Measurements from ENCODE around the gene MRPL49. TPM values are rescaled to one million over a fixed set of nuclear protein-coding genes. Genes with fewer than 3 reads are reported as not detected.

The MRPL49 gene
- total and polyA plus RNA-seq, 2 of the 13 experiments (the other 11 are each of a cell fraction or from before 2014, with no cell fraction given), result 39.2 to 53.3 TPM

DNA sequence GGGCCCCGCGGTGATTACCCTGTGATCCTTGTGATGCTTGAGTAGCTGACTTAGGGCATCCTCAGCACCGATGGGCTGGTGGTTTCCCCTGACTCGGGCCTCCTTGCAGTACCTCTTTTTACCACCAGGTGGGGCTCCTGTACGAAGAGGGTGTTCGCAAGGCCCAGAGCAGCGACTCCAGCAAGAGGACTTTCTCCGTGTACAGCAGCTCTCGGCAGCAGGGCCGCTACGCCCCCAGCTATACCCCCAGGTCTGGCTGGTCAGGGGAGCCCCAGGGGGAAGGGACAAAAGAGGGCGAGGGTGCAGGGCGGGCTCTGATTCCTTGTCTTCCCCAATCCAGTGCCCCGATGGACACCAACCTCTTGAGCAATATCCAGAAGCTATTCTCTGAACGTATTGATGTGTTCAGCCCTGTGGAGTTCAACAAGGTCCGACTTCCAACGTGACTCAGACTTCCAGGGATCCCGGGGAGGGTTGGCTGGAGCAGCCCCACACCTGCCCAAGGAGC, 11.7 kb upstream of the MRPL49 start (continued):
- no peak for TF ChIP-seq CBX5 (CRISPR knock-in tag; IDR thresholded peaks at IDR 0.05; ENCODE audit: borderline replicate concordance)
- peak; percentile 48; the same call in 1 of the 2 replicates for TF ChIP-seq ERF (CRISPR knock-in tag; IDR thresholded peaks at IDR 0.05)
- no peak for TF ChIP-seq RBAK (CRISPR knock-in tag; IDR thresholded peaks at IDR 0.05)
- peak; percentile 47 for TF ChIP-seq POLR2G (IDR thresholded peaks at IDR 0.05; ENCODE audit: low read depth, low read length)
- TF ChIP-seq ZSCAN20 (CRISPR knock-in tag; IDR thresholded peaks at IDR 0.05; ENCODE audit: borderline replicate concordance), result no peak
- TF ChIP-seq TEAD2 (CRISPR knock-in tag; IDR thresholded peaks at IDR 0.05), result no peak
- no peak for TF ChIP-seq POLR2AphosphoS5 (IDR thresholded peaks at IDR 0.05; ENCODE audit: low read depth, low read length)
- TF ChIP-seq ZNF501 (CRISPR knock-in tag; IDR thresholded peaks at IDR 0.05), result peak; percentile 48; the same call in 1 of the 2 replicates
- no peak for TF ChIP-seq ZNF549 (CRISPR knock-in tag; IDR thresholded peaks at IDR 0.05)
- no peak for TF ChIP-seq ZNF335 (CRISPR knock-in tag; IDR thresholded peaks at IDR 0.05)
- TF ChIP-seq BRD4 (CRISPR knock-in tag; IDR thresholded peaks at IDR 0.05), result no peak
- TF ChIP-seq HNF4G (IDR thresholded peaks at IDR 0.05; ENCODE audit: borderline replicate concordance, low read depth, low read length), result no peak
- 0 out of 2 replicates have a peak, but pooled peaks have one; percentile 31 for TF ChIP-seq HNF4G (CRISPR knock-in tag; IDR thresholded peaks at IDR 0.05; ENCODE audit: borderline replicate concordance, low read depth)
- TF ChIP-seq ZNF629 (CRISPR knock-in tag; conservative IDR thresholded peaks at IDR 0.05), result no peak
- TF ChIP-seq, protein P1, sequence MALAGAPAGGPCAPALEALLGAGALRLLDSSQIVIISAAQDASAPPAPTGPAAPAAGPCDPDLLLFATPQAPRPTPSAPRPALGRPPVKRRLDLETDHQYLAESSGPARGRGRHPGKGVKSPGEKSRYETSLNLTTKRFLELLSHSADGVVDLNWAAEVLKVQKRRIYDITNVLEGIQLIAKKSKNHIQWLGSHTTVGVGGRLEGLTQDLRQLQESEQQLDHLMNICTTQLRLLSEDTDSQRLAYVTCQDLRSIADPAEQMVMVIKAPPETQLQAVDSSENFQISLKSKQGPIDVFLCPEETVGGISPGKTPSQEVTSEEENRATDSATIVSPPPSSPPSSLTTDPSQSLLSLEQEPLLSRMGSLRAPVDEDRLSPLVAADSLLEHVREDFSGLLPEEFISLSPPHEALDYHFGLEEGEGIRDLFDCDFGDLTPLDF (CRISPR knock-in tag; IDR thresholded peaks at IDR 0.05), result no peak
- TF ChIP-seq ZNF530 (CRISPR knock-in tag; IDR thresholded peaks at IDR 0.05; ENCODE audit: low read depth), result no peak
- TF ChIP-seq ZNF138 (CRISPR knock-in tag; IDR thresholded peaks at IDR 0.05; ENCODE audit: low read depth), result no peak
- no peak for TF ChIP-seq RBM39 (IDR thresholded peaks at IDR 0.05; ENCODE audit: low read depth, low read length, poor library complexity, severe bottlenecking)
- TF ChIP-seq, protein P2, sequence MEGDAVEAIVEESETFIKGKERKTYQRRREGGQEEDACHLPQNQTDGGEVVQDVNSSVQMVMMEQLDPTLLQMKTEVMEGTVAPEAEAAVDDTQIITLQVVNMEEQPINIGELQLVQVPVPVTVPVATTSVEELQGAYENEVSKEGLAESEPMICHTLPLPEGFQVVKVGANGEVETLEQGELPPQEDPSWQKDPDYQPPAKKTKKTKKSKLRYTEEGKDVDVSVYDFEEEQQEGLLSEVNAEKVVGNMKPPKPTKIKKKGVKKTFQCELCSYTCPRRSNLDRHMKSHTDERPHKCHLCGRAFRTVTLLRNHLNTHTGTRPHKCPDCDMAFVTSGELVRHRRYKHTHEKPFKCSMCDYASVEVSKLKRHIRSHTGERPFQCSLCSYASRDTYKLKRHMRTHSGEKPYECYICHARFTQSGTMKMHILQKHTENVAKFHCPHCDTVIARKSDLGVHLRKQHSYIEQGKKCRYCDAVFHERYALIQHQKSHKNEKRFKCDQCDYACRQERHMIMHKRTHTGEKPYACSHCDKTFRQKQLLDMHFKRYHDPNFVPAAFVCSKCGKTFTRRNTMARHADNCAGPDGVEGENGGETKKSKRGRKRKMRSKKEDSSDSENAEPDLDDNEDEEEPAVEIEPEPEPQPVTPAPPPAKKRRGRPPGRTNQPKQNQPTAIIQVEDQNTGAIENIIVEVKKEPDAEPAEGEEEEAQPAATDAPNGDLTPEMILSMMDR (CRISPR knock-in tag; IDR thresholded peaks at IDR 0.05), result peak; percentile 91
- no peak for TF ChIP-seq CHD2 (IDR thresholded peaks at IDR 0.05; ENCODE audit: low read depth, low read length)
- no peak for TF ChIP-seq ZNF766 (CRISPR knock-in tag; IDR thresholded peaks at IDR 0.05; ENCODE audit: borderline replicate concordance)
- no peak for TF ChIP-seq ZNF550 (CRISPR knock-in tag; IDR thresholded peaks at IDR 0.05; ENCODE audit: borderline replicate concordance)
- peak; percentile 34; the same call in 1 of the 2 replicates for TF ChIP-seq HNF4A (CRISPR knock-in tag; IDR thresholded peaks at IDR 0.05)
- TF ChIP-seq SIX4 (CRISPR knock-in tag; IDR thresholded peaks at IDR 0.05), result no peak
- no peak for TF ChIP-seq SOX13 (IDR thresholded peaks at IDR 0.05)
- no peak for TF ChIP-seq SOX13 (CRISPR knock-in tag; conservative IDR thresholded peaks at IDR 0.05 in 1 of 2, IDR thresholded peaks at IDR 0.05 in 1 of 2)
- peak; percentile 69; the same call in 1 of the 3 replicates for TF ChIP-seq MXI1 (IDR thresholded peaks at IDR 0.05; ENCODE audit: borderline replicate concordance, low read depth, low read length)
- no peak for TF ChIP-seq ZNF333 (CRISPR knock-in tag; IDR thresholded peaks at IDR 0.05; ENCODE audit: borderline replicate concordance)
- TF ChIP-seq RFXAP (CRISPR knock-in tag; IDR thresholded peaks at IDR 0.05; ENCODE audit: borderline replicate concordance), result 0 out of 2 replicates have a peak, but pooled peaks have one; percentile 40

All from HepG2 (cell line).